Liver (tissue), 3 donors: ENCODE measurements around the gene SRC.

ENCODE experiments used
- ATF3 ChIP-seq: IDR thresholded peaks from 2 replicates; pipeline ENCODE4 v1.6.1; 2016; ENCODE audit warnings: antibody characterized with exemption
- CTCF ChIP-seq: fragments of 150-350 bp; IDR thresholded peaks from 2 replicates; pipeline ENCODE4 v1.5.1; 2017; ENCODE audit warnings: improper control_type of control experiment, low read depth, low read length; ENCODE audit not compliant: missing input control
- EGR1 ChIP-seq, 2 donors: IDR thresholded peaks; 2 replicates each; pipeline ENCODE4 v1.6.1; 2016 to 2018; ENCODE audit warnings: antibody characterized with exemption in 2 of 2, low read depth in 2 of 2
- HNF4G ChIP-seq: IDR thresholded peaks from 2 replicates; pipeline ENCODE4 v1.6.1; 2016; ENCODE audit warnings: antibody characterized with exemption
- JUND ChIP-seq, 2 donors: IDR thresholded peaks; 2 replicates each; pipeline ENCODE4 v1.6.1; 2016; ENCODE audit warnings: antibody characterized with exemption in 2 of 2
- RAD21 ChIP-seq, 2 donors: IDR thresholded peaks; 2 replicates each; pipeline ENCODE4 v1.6.1; 2016; ENCODE audit warnings: antibody characterized with exemption in 2 of 2, mild to moderate bottlenecking in 2 of 2
- SP1 ChIP-seq: IDR thresholded peaks from 2 replicates; pipeline ENCODE4 v1.6.1; 2018; ENCODE audit warnings: antibody characterized with exemption, mild to moderate bottlenecking
- TAF1 ChIP-seq: conservative IDR thresholded peaks from 2 replicates; pipeline ENCODE4 v1.6.1; 2016; ENCODE audit warnings: antibody characterized with exemption, mild to moderate bottlenecking
- TF ChIP-seq, protein P1 (sequence below): IDR thresholded peaks from 2 replicates; pipeline ENCODE4 v1.6.1; 2016; ENCODE audit warnings: antibody characterized with exemption, mild to moderate bottlenecking
- TF ChIP-seq, protein P2 (sequence below): IDR thresholded peaks from 2 replicates; pipeline ENCODE4 v1.6.1; 2016; ENCODE audit warnings: antibody characterized with exemption
- donor health status: healthy.
- donor health status: healthy.

GRCh38 chr20:37314617-37315016 lies 31.3 kb upstream of the SRC start:
- TF ChIP-seq CTCF (no peak), EGR1 (IDR thresholded peaks at IDR 0.05; ENCODE audit: low read depth in 2 of 2) (no peak), RAD21 (IDR thresholded peaks at IDR 0.05) (no peak), HNF4G (no peak), JUND (IDR thresholded peaks at IDR 0.05) (no peak), TAF1 (no peak), SP1 (no peak), ATF3 (no peak)
- TF ChIP-seq, protein P1, sequence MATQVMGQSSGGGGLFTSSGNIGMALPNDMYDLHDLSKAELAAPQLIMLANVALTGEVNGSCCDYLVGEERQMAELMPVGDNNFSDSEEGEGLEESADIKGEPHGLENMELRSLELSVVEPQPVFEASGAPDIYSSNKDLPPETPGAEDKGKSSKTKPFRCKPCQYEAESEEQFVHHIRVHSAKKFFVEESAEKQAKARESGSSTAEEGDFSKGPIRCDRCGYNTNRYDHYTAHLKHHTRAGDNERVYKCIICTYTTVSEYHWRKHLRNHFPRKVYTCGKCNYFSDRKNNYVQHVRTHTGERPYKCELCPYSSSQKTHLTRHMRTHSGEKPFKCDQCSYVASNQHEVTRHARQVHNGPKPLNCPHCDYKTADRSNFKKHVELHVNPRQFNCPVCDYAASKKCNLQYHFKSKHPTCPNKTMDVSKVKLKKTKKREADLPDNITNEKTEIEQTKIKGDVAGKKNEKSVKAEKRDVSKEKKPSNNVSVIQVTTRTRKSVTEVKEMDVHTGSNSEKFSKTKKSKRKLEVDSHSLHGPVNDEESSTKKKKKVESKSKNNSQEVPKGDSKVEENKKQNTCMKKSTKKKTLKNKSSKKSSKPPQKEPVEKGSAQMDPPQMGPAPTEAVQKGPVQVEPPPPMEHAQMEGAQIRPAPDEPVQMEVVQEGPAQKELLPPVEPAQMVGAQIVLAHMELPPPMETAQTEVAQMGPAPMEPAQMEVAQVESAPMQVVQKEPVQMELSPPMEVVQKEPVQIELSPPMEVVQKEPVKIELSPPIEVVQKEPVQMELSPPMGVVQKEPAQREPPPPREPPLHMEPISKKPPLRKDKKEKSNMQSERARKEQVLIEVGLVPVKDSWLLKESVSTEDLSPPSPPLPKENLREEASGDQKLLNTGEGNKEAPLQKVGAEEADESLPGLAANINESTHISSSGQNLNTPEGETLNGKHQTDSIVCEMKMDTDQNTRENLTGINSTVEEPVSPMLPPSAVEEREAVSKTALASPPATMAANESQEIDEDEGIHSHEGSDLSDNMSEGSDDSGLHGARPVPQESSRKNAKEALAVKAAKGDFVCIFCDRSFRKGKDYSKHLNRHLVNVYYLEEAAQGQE = no peak
- TF ChIP-seq, protein P2, sequence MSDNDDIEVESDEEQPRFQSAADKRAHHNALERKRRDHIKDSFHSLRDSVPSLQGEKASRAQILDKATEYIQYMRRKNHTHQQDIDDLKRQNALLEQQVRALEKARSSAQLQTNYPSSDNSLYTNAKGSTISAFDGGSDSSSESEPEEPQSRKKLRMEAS = no peak
